ENCODE measurements around the gene TRMT6.

Gene TRMT6

GRCh38 chr20:5923493-5923892, 26.8 kb downstream of the TRMT6 start:
- H3K4me2 ChIP-seq (ENCODE audit: low read depth, low read length, poor library complexity, severe bottlenecking), result no peak overlapping the region
- H3K27me3 ChIP-seq (ENCODE audit: insufficient read depth, low read length, poor library complexity, severe bottlenecking), result no peaks in the 10 kb centered on the region
- 0 out of 2 replicates have a peak overlapping the region, but pooled peaks have one; percentile 23 for H2AFZ ChIP-seq (ENCODE audit: low read length)
- no peaks in the 10 kb centered on the region for H3F3A ChIP-seq (ENCODE audit: low read depth)
- no peak overlapping the region for H3K9ac ChIP-seq (ENCODE audit: low read depth, low read length, poor library complexity, severe bottlenecking)
- H3K36me3 ChIP-seq (ENCODE audit: insufficient read depth, low read length), result no peaks in the 10 kb centered on the region
- no peaks in the 10 kb centered on the region for H3K9me3 ChIP-seq (ENCODE audit: insufficient read depth, low read depth, low read length)
- H3K9me2 ChIP-seq (replicated peaks; ENCODE audit: low read depth, low read length), result no peaks in the 10 kb centered on the region
- TF ChIP-seq CTCF (conservative IDR thresholded peaks at IDR 0.05; ENCODE audit: low read length) (no peak), EZH2phosphoT487 (IDR thresholded peaks at IDR 0.05; ENCODE audit: borderline replicate concordance) (no peak)
- no peaks in the 10 kb centered on the region for H3K79me2 ChIP-seq (ENCODE audit: insufficient read depth, low read length)
- peaks cover 18% of the 10 kb centered on the region for H3K4me1 ChIP-seq (ENCODE audit: insufficient read depth, low read length, poor library complexity, severe bottlenecking)
- no peaks in the 10 kb centered on the region for H4K20me1 ChIP-seq (ENCODE audit: insufficient read depth, low read length, poor library complexity, severe bottlenecking)
- no peak overlapping the region for H3K4me3 ChIP-seq (ENCODE audit: low read length, poor library complexity, severe bottlenecking)

DNA sequence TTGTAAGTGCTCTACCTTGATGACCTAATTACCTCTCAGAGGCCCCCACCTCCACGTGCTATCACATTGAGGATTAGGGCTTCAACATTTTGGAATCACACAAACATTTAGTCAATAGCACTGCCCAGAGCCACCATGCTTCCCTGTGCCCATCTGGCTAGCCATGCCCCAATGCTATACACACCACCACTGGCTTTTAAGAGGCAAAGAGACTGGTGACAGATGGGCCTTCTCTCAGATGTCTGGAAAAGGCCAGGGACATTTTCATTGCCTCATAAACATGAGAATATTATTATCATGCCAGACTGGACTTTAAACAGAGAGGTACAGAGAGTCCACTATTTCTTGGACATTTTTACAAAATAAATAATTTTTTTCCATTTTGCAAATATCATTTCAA, 29.8 kb downstream of the TRMT6 start:
- Histone ChIP-seq H3K9me3 (ENCODE audit: insufficient read depth, low read depth, low read length) (no peaks in the 10 kb centered on the region), H2AFZ (ENCODE audit: low read length) (peak overlapping the region; percentile 68), H3K79me2 (ENCODE audit: insufficient read depth, low read length) (no peaks in the 10 kb centered on the region), H3K4me3 (ENCODE audit: low read length, poor library complexity, severe bottlenecking) (no peak overlapping the region), H3K27me3 (ENCODE audit: insufficient read depth, low read length, poor library complexity, severe bottlenecking) (no peaks in the 10 kb centered on the region), H3F3A (ENCODE audit: low read depth) (no peaks in the 10 kb centered on the region), H3K9me2 (replicated peaks; ENCODE audit: low read depth, low read length) (no peaks in the 10 kb centered on the region), H3K4me1 (ENCODE audit: insufficient read depth, low read length, poor library complexity, severe bottlenecking) (peaks cover 18% of the 10 kb centered on the region), H3K9ac (ENCODE audit: low read depth, low read length, poor library complexity, severe bottlenecking) (no peak overlapping the region), H3K36me3 (ENCODE audit: insufficient read depth, low read length) (no peaks in the 10 kb centered on the region), H4K20me1 (ENCODE audit: insufficient read depth, low read length, poor library complexity, severe bottlenecking) (no peaks in the 10 kb centered on the region), H3K4me2 (ENCODE audit: low read depth, low read length, poor library complexity, severe bottlenecking) (no peak overlapping the region)
- no peak for TF ChIP-seq EZH2phosphoT487 (IDR thresholded peaks at IDR 0.05; ENCODE audit: borderline replicate concordance)
- TF ChIP-seq CTCF (conservative IDR thresholded peaks at IDR 0.05; ENCODE audit: low read length), result no peak

- Histone ChIP-seq H3K27me3 (ENCODE audit: insufficient read depth, low read length, poor library complexity, severe bottlenecking) (no peaks in the 10 kb centered on the region), H2AFZ (ENCODE audit: low read length) (peak overlapping the region; percentile 68), H3K9me3 (ENCODE audit: insufficient read depth, low read depth, low read length) (no peaks in the 10 kb centered on the region), H3K36me3 (ENCODE audit: insufficient read depth, low read length) (no peaks in the 10 kb centered on the region), H3K4me1 (ENCODE audit: insufficient read depth, low read length, poor library complexity, severe bottlenecking) (peaks cover 18% of the 10 kb centered on the region), H3K4me2 (ENCODE audit: low read depth, low read length, poor library complexity, severe bottlenecking) (peak overlapping the region; percentile 63), H3K9me2 (replicated peaks; ENCODE audit: low read depth, low read length) (no peaks in the 10 kb centered on the region), H3K4me3 (ENCODE audit: low read length, poor library complexity, severe bottlenecking) (no peak overlapping the region), H3K9ac (ENCODE audit: low read depth, low read length, poor library complexity, severe bottlenecking) (peak overlapping the region; percentile 4), H3F3A (ENCODE audit: low read depth) (no peaks in the 10 kb centered on the region), H3K79me2 (ENCODE audit: insufficient read depth, low read length) (no peaks in the 10 kb centered on the region), H4K20me1 (ENCODE audit: insufficient read depth, low read length, poor library complexity, severe bottlenecking) (no peaks in the 10 kb centered on the region)
- no peak for TF ChIP-seq EZH2phosphoT487 (IDR thresholded peaks at IDR 0.05; ENCODE audit: borderline replicate concordance)
- no peak for TF ChIP-seq CTCF (conservative IDR thresholded peaks at IDR 0.05; ENCODE audit: low read length)
These were observed 30.4 kb downstream of the TRMT6 start for GRCh38 chr20:5919626-5920544.
